Activated CD4-positive, alpha-beta T cell treated with anti-CD3 and anti-CD28 coated beads for 24 hours (primary cell): ENCODE measurements around the gene NRXN2.
"Not testable (repeated sequence)": the region's sequence is repeated elsewhere in the genome, so short reads cannot be mapped to it uniquely, and the experiment has no call there.

Source experiments
- DNase-seq, 2 donors: peaks; one replicate each; pipeline ENCODE4 v3.0.0-alpha.2; 2020; ENCODE audit warnings: low read depth in 2 of 2

The NRXN2 gene

GRCh38 chr11:64605244-64605560, 117.8 kb downstream of the NRXN2 start:
- DNase-seq: no peak

- no peak for DNase-seq
Measured at GRCh38 chr11:64604458-64605243, 118.3 kb downstream of the NRXN2 start.

GRCh38 chr11:64603411-64604110, 119.4 kb downstream of the NRXN2 start:
- DNase-seq: no peak

- no peak for DNase-seq
Measured at GRCh38 chr11:64602466-64603070, 120.4 kb downstream of the NRXN2 start.

- DNase-seq: no peak
Measured at GRCh38 chr11:64601605-64602465, 121.2 kb downstream of the NRXN2 start.

- DNase-seq: no peak
Measured at GRCh38 chr11:64600281-64600992, 122.6 kb downstream of the NRXN2 start.

- no peak for DNase-seq
Measured at GRCh38 chr11:64599698-64600211, 123.2 kb downstream of the NRXN2 start.

GRCh38 chr11:64598797-64599697, 124.0 kb downstream of the NRXN2 start:
- DNase-seq: no peak

GRCh38 chr11:64598106-64598796, 124.7 kb downstream of the NRXN2 start:
- DNase-seq: no peak

- no peak for DNase-seq
Measured at GRCh38 chr11:64597671-64598101, 125.3 kb downstream of the NRXN2 start.

- DNase-seq: not testable (repeated sequence)
Measured at GRCh38 chr11:64595922-64596321, 127.1 kb downstream of the NRXN2 start.

- no peak for DNase-seq
Measured at GRCh38 chr11:64594159-64594939, 128.6 kb downstream of the NRXN2 start.

- DNase-seq: no peak
Measured at GRCh38 chr11:64593156-64594105, 129.6 kb downstream of the NRXN2 start.

GRCh38 chr11:64592656-64593055, 130.3 kb downstream of the NRXN2 start:
- no peak for DNase-seq

- DNase-seq: no peak
Measured at GRCh38 chr11:64592234-64592615, 130.8 kb downstream of the NRXN2 start.

GRCh38 chr11:64591257-64592233, 131.5 kb downstream of the NRXN2 start:
- no peak for DNase-seq
